Fibroblast of lung (primary cell): ENCODE results near the gene RASA3.

Source experiments
- EZH2 ChIP-seq: IDR thresholded peaks from 2 replicates; pipeline ENCODE4 v1.5.1; 2012; ENCODE audit warnings: low read length, control low read depth, mild to moderate bottlenecking; ENCODE audit errors: missing control alignments
- TF ChIP-seq, protein P1 (sequence below), 2 donors: IDR thresholded peaks in 1 of 2; conservative IDR thresholded peaks in 1 of 2; 1 replicate in 1 of 2; 2 replicates in 1 of 2; pipeline ENCODE4 v1.5.1; 2011 to 2012; ENCODE audit warnings: low read length in 2 of 2, control low read depth in 1 of 2, inconsistent platforms in 1 of 2, low read depth in 1 of 2, mild to moderate bottlenecking in 1 of 2

DNA sequence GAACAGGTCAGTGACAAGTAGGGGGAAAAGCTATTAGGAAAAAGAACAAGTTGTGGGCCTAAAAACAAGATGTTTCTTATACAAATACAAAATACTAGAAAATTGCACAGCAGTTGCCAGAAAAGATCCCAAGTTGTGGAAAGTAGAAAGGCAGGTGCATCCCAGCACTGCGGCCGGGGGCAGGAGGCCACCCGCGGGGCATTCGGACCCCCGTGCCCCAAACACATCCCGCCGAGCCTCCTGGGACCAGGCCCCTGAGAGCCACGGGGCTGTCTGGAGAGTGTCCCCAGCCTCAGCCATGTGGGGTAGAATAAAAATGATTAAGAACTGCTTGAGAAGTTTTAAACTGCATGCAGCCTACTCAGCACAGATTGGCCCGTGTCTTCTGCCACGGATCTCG, 11.4 kb downstream of the RASA3 start:
- TF ChIP-seq, protein P1, sequence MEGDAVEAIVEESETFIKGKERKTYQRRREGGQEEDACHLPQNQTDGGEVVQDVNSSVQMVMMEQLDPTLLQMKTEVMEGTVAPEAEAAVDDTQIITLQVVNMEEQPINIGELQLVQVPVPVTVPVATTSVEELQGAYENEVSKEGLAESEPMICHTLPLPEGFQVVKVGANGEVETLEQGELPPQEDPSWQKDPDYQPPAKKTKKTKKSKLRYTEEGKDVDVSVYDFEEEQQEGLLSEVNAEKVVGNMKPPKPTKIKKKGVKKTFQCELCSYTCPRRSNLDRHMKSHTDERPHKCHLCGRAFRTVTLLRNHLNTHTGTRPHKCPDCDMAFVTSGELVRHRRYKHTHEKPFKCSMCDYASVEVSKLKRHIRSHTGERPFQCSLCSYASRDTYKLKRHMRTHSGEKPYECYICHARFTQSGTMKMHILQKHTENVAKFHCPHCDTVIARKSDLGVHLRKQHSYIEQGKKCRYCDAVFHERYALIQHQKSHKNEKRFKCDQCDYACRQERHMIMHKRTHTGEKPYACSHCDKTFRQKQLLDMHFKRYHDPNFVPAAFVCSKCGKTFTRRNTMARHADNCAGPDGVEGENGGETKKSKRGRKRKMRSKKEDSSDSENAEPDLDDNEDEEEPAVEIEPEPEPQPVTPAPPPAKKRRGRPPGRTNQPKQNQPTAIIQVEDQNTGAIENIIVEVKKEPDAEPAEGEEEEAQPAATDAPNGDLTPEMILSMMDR (conservative IDR thresholded peaks at IDR 0.05 in 1 of 2, IDR thresholded peaks at IDR 0.05 in 1 of 2; ENCODE audit: low read depth in 1 of 2, low read length in 2 of 2), result no peak
- no peak for TF ChIP-seq EZH2
